PC-3 (cell line): ENCODE results near the gene ARL14EPL. TPM values are rescaled to one million over a fixed set of nuclear protein-coding genes. Genes with fewer than 3 reads are reported as not detected.

Source experiments
- ATAC-seq: fragments of 200-7000 bp; cut with Tn5 transposase; 2 replicates; pipeline ENCODE4 v1.9.1; 2020; ENCODE audit warnings: mild to moderate bottlenecking, moderate library complexity
- BruUV-seq: library from RNA; stranded (reverse); fragments of 400-500 nt; replicated peaks from 2 replicates; lab custom pipeline; 2021; lab: Mats Ljungman, UMichigan
- CTCF ChIA-PET: fragments of 300-600 bp; sonication (Branson Sonifier 250); formaldehyde crosslinking; loops from one replicate; lab custom pipeline; 2022; ENCODE audit warnings: antibody characterized with exemption; lab: Charles Lee
- POLR2A ChIA-PET: fragments of 300-600 bp; sonication (Branson Sonifier 250); formaldehyde crosslinking; loops from one replicate; lab custom pipeline; 2022; ENCODE audit warnings: antibody characterized with exemption; ENCODE audit not compliant: unreplicated experiment; lab: Charles Lee
- DNase-seq: peaks from one replicate; pipeline ENCODE4 v3.0.0-alpha.2; 2015
- H2AFZ ChIP-seq: fragments of 300-600 bp; sonication (generic); 2 replicates; pipeline ENCODE4 v1.6.0; 2016; ENCODE audit warnings: antibody characterized with exemption, low read length
- H3F3A ChIP-seq: fragments of 300-600 bp; sonication (generic); one replicate; pipeline ENCODE4 v1.6.0; 2017; ENCODE audit warnings: antibody characterized with exemption, low read length, control low read depth, mild to moderate bottlenecking; ENCODE audit not compliant: unreplicated experiment
- H3K27ac ChIP-seq: fragments of 300-600 bp; sonication (generic); 2 replicates; pipeline ENCODE4 v1.5.1; 2016; ENCODE audit warnings: mild to moderate bottlenecking, low read length
- H3K27me3 ChIP-seq: fragments of 300-600 bp; sonication (generic); 2 replicates; pipeline ENCODE4 v1.6.1; 2016; ENCODE audit warnings: low read length, mixed read lengths
- H3K36me3 ChIP-seq: fragments of 300-600 bp; sonication (generic); 2 replicates; pipeline ENCODE4 v1.6.1; 2016; ENCODE audit warnings: low read depth, mixed run types, low read length, mixed read lengths
- H3K4me1 ChIP-seq: fragments of 300-600 bp; sonication (generic); 2 replicates; pipeline ENCODE4 v1.5.1; 2016; ENCODE audit warnings: low read length; ENCODE audit not compliant: insufficient read depth
- H3K4me2 ChIP-seq: fragments of 300-600 bp; sonication (generic); 2 replicates; pipeline ENCODE4 v1.6.0; 2016; ENCODE audit warnings: low read length
- H3K4me3 ChIP-seq: fragments of 300-600 bp; sonication (generic); 2 replicates; pipeline ENCODE4 v1.5.1; 2016; ENCODE audit warnings: mild to moderate bottlenecking, low read length, mixed read lengths
- H3K79me2 ChIP-seq: fragments of 300-600 bp; sonication (generic); 2 replicates; pipeline ENCODE4 v1.6.1; 2017; ENCODE audit warnings: low read length, mixed read lengths
- H3K9ac ChIP-seq: fragments of 300-600 bp; sonication (generic); 2 replicates; pipeline ENCODE4 v1.6.0; 2016; ENCODE audit warnings: mild to moderate bottlenecking, low read length
- H3K9me2 ChIP-seq: fragments of 300-600 bp; sonication (generic); replicated peaks from 2 replicates; pipeline ENCODE4 v1.6.1; 2016; ENCODE audit warnings: mixed run types, low read length, mixed read lengths
- H3K9me3 ChIP-seq: fragments of 300-600 bp; sonication (generic); 2 replicates; pipeline ENCODE4 v1.6.1; 2016; ENCODE audit warnings: low read length, mixed read lengths
- H4K20me1 ChIP-seq: fragments of 300-600 bp; sonication (generic); 2 replicates; pipeline ENCODE4 v1.6.1; 2016; ENCODE audit warnings: low read length, mixed read lengths
- CTCF ChIP-seq: fragments of 300-600 bp; sonication (generic); conservative IDR thresholded peaks from 2 replicates; pipeline ENCODE4 v1.5.1; 2017; ENCODE audit warnings: antibody characterized with exemption, low read depth, mild to moderate bottlenecking, low read length
- EZH2 ChIP-seq: fragments of 300-600 bp; sonication (generic); IDR thresholded peaks from one replicate; pipeline ENCODE4 v1.6.1; 2017; ENCODE audit warnings: antibody characterized with exemption, mild to moderate bottlenecking, low read length; ENCODE audit not compliant: unreplicated experiment
- EZH2phosphoT487 ChIP-seq: fragments of 300-600 bp; sonication (generic); IDR thresholded peaks from 2 replicates; pipeline ENCODE4 v1.6.1; 2018; ENCODE audit warnings: mild to moderate bottlenecking, antibody characterized with exemption, low read length, borderline replicate concordance
- intact Hi-C: fragments of 100-400 bp; cut with micrococcal nuclease; formaldehyde crosslinking; loops from 2 replicates; pipeline ENCODE4 v1.9.0; 2023
- total RNA-seq: library from RNA; depleted of rRNA; stranded (reverse); fragments of >200 nt; gene quantifications from 2 replicates; pipeline ENCODE4 v1.2.3, GENCODE V29; 2014

Gene ARL14EPL
- total RNA-seq, 1 experiment from 2014 or later, result not detected

- Histone ChIP-seq H3K9ac (no peak overlapping the region), H3K27ac (no peak overlapping the region), H3K27me3 (no peaks in the 10 kb centered on the region), H3K79me2 (no peaks in the 10 kb centered on the region), H2AFZ (no peak overlapping the region), H3K4me1 (no peaks in the 10 kb centered on the region), H3K9me2 (no peaks in the 10 kb centered on the region), H3K4me3 (no peak overlapping the region), H4K20me1 (no peaks in the 10 kb centered on the region), H3K9me3 (no peaks in the 10 kb centered on the region), H3K4me2 (no peak overlapping the region), H3F3A (no peaks in the 10 kb centered on the region), H3K36me3 (no peaks in the 10 kb centered on the region)
- no peak for TF ChIP-seq EZH2phosphoT487
- no peak for TF ChIP-seq EZH2
- TF ChIP-seq CTCF, result no peak
- no TSS peak for BruUV-seq
- no peak; the same call in 1 of the 2 replicates for ATAC-seq
- intact Hi-C loops, result no loop called here
- DNase-seq, result no peak
- POLR2A ChIA-PET, result no interaction called here
- CTCF ChIA-PET, result no interaction called here
Observed at GRCh38 chr5:115985802-115986757, 46.2 kb upstream of the ARL14EPL start.

DNA sequence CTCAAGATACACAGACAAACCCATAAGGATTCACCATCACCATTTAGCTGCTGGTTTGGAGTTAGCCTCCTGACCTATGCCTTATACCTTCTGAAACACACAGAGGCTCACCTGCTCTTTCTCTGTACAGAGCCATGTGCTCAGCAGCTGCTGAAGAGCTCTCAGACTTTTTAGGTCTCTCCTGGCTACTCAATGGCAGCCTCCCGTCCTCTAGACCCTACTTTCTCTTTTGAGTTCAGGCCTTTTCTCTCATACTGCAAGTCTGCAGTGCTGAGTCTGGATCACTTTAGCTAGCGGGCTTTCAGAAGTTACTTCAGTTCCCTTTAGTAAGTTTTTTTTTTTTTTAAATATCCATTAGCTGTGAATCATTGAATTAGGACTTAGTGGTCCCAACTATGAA, 44.3 kb upstream of the ARL14EPL start:
- intact Hi-C loops, result no loop called here
- TF ChIP-seq EZH2phosphoT487 (no peak), EZH2 (no peak), CTCF (no peak)
- no peaks in the 10 kb centered on the region for H3K4me1 ChIP-seq
- POLR2A ChIA-PET, result no interaction called here
- no peaks in the 10 kb centered on the region for H3K9me3 ChIP-seq
- no peak overlapping the region for H3K4me3 ChIP-seq
- no peak overlapping the region for H3K9ac ChIP-seq
- no peaks in the 10 kb centered on the region for H3F3A ChIP-seq
- H3K27me3 ChIP-seq, result no peaks in the 10 kb centered on the region
- DNase-seq (no peak), ATAC-seq (no peak)
- H3K4me2 ChIP-seq, result no peak overlapping the region
- no peaks in the 10 kb centered on the region for H4K20me1 ChIP-seq
- no peaks in the 10 kb centered on the region for H3K36me3 ChIP-seq
- no peak overlapping the region for H2AFZ ChIP-seq
- H3K79me2 ChIP-seq, result no peaks in the 10 kb centered on the region
- no peak overlapping the region for H3K27ac ChIP-seq
- CTCF ChIA-PET, result no interaction called here
- no peaks in the 10 kb centered on the region for H3K9me2 ChIP-seq
- no TSS peak for BruUV-seq

DNA sequence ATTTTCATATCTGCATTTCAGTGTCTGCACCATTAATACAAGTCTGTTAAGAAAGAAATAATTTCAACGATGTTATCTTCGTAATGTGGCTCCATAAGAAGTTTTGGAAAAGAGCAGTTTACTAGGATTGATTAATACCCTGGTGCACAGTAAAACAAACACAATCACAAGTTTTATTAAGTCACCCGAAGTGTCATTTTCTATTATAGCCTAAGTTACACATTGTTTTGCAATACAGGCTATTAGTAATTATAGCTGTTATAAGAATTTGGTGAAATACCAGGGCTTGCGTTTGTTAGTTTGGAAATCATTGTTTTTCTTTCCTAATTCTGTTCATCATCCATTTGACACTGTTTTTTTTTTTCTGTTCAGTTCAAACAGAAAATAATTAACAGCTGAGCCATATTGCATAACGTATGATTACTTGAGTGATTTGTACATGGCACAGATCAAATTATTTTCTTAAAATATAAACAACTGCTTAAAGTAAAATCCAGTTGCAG, 39.4 kb upstream of the ARL14EPL start:
- H3K9me3 ChIP-seq, result no peaks in the 10 kb centered on the region
- no peaks in the 10 kb centered on the region for H3K27me3 ChIP-seq
- H3K9ac ChIP-seq, result no peak overlapping the region
- intact Hi-C loops, result no loop called here
- no peaks in the 10 kb centered on the region for H3K9me2 ChIP-seq
- no peak overlapping the region for H3K27ac ChIP-seq
- TF ChIP-seq EZH2phosphoT487, result no peak
- ChIA-PET POLR2A (no interaction called here), CTCF (no interaction called here)
- H2AFZ ChIP-seq, result no peak overlapping the region
- no peaks in the 10 kb centered on the region for H3K36me3 ChIP-seq
- no peaks in the 10 kb centered on the region for H3K79me2 ChIP-seq
- DNase-seq (no peak), ATAC-seq (no peak)
- no peaks in the 10 kb centered on the region for H3K4me1 ChIP-seq
- no peaks in the 10 kb centered on the region for H3F3A ChIP-seq
- BruUV-seq, result no TSS peak
- H4K20me1 ChIP-seq, result no peaks in the 10 kb centered on the region
- no peak overlapping the region for H3K4me3 ChIP-seq
- H3K4me2 ChIP-seq, result no peak overlapping the region
